ENCODE data around the gene USP17L18.
"Not testable (repeated sequence)": the region's sequence is repeated elsewhere in the genome, so short reads cannot be mapped to it uniquely, and the experiment has no call there.

Gene USP17L18

GRCh38 chr4:9247953-9248680 is at the start of gene USP17L18:
TSS of gene USP17L18 (plus strand) at chr4:9248630. CDS start at chr4:9248630, 0 bp downstream.
- H3K9me3 Mint-ChIP-seq; H3K27me3 Mint-ChIP-seq; H3K27ac Mint-ChIP-seq; H3K4me1 Mint-ChIP-seq (ENCODE audit: low read depth); H3K4me3 Mint-ChIP-seq; H3K36me3 Mint-ChIP-seq (ENCODE audit: low read depth): not testable (repeated sequence)

GRCh38 chr4:9210357-9210756 is 38.1 kb upstream of the USP17L18 start, which contains the start of gene USP17L10:
TSS of gene USP17L10 (plus strand) at chr4:9210657. CDS start at chr4:9210657, 0 bp downstream.
- not testable (repeated sequence) for H3K36me3 Mint-ChIP-seq (ENCODE audit: low read depth)

GRCh38 chr4:9214701-9215100 is 33.7 kb upstream of the USP17L18 start:
- not testable (repeated sequence) for H3K9me3 Mint-ChIP-seq; H3K27ac Mint-ChIP-seq; H3K4me1 Mint-ChIP-seq (ENCODE audit: low read depth); H3K27me3 Mint-ChIP-seq; H3K36me3 Mint-ChIP-seq (ENCODE audit: low read depth); H3K4me3 Mint-ChIP-seq

More at GRCh38 chr4:9210357-9210756, 38.1 kb upstream of the USP17L18 start, which contains the start of gene USP17L10:
- H3K4me3 Mint-ChIP-seq; H3K4me1 Mint-ChIP-seq (ENCODE audit: low read depth); H3K27me3 Mint-ChIP-seq; H3K9me3 Mint-ChIP-seq; H3K27ac Mint-ChIP-seq: not testable (repeated sequence)

- not testable (repeated sequence) for H3K9me3 Mint-ChIP-seq, H3K27ac Mint-ChIP-seq, H3K27me3 Mint-ChIP-seq
These were observed 33.3 kb upstream of the USP17L18 start, which contains the start of gene USP17L11 for GRCh38 chr4:9215105-9215504. TSS of gene USP17L11 (plus strand) at chr4:9215405. CDS start at chr4:9215405, 0 bp downstream.

GRCh38 chr4:9219852-9220251 is 28.6 kb upstream of the USP17L18 start, which contains the start of gene USP17L12:
TSS of gene USP17L12 (plus strand) at chr4:9220152. CDS start at chr4:9220152, 0 bp downstream.
- H3K36me3 Mint-ChIP-seq (ENCODE audit: low read depth); H3K9me3 Mint-ChIP-seq; H3K27ac Mint-ChIP-seq; H3K27me3 Mint-ChIP-seq; H3K4me1 Mint-ChIP-seq (ENCODE audit: low read depth); H3K4me3 Mint-ChIP-seq: not testable (repeated sequence)

More at GRCh38 chr4:9215105-9215504, 33.3 kb upstream of the USP17L18 start, which contains the start of gene USP17L11:
- H3K36me3 Mint-ChIP-seq (ENCODE audit: low read depth); H3K4me1 Mint-ChIP-seq (ENCODE audit: low read depth); H3K4me3 Mint-ChIP-seq: not testable (repeated sequence)

GRCh38 chr4:9224596-9224995 is 23.8 kb upstream of the USP17L18 start, which contains the start of gene USP17L13:
TSS of gene USP17L13 (plus strand) at chr4:9224896. CDS start at chr4:9224896, 0 bp downstream.
- H3K4me1 Mint-ChIP-seq (ENCODE audit: low read depth) = not testable (repeated sequence)

GRCh38 chr4:9230249-9230648 is 18.2 kb upstream of the USP17L18 start:
- H3K27ac Mint-ChIP-seq; H3K9me3 Mint-ChIP-seq; H3K27me3 Mint-ChIP-seq; H3K36me3 Mint-ChIP-seq (ENCODE audit: low read depth); H3K4me1 Mint-ChIP-seq (ENCODE audit: low read depth); H3K4me3 Mint-ChIP-seq: not testable (repeated sequence)

More at GRCh38 chr4:9224596-9224995, 23.8 kb upstream of the USP17L18 start, which contains the start of gene USP17L13:
- H3K27ac Mint-ChIP-seq; H3K36me3 Mint-ChIP-seq (ENCODE audit: low read depth); H3K27me3 Mint-ChIP-seq; H3K4me3 Mint-ChIP-seq; H3K9me3 Mint-ChIP-seq: not testable (repeated sequence)

GRCh38 chr4:9234085-9234484 is 14.3 kb upstream of the USP17L18 start, which contains the start of gene USP17L15:
TSS of gene USP17L15 (plus strand) at chr4:9234385. CDS start at chr4:9234385, 0 bp downstream.
- not testable (repeated sequence) for H3K27ac Mint-ChIP-seq, H3K9me3 Mint-ChIP-seq

GRCh38 chr4:9238461-9238860 is 10.0 kb upstream of the USP17L18 start:
- not testable (repeated sequence) for H3K27ac Mint-ChIP-seq; H3K36me3 Mint-ChIP-seq (ENCODE audit: low read depth); H3K9me3 Mint-ChIP-seq; H3K27me3 Mint-ChIP-seq; H3K4me1 Mint-ChIP-seq (ENCODE audit: low read depth); H3K4me3 Mint-ChIP-seq

More at GRCh38 chr4:9234085-9234484, 14.3 kb upstream of the USP17L18 start, which contains the start of gene USP17L15:
- H3K27me3 Mint-ChIP-seq; H3K36me3 Mint-ChIP-seq (ENCODE audit: low read depth); H3K4me1 Mint-ChIP-seq (ENCODE audit: low read depth); H3K4me3 Mint-ChIP-seq: not testable (repeated sequence)

- not testable (repeated sequence) for H3K27ac Mint-ChIP-seq; H3K36me3 Mint-ChIP-seq (ENCODE audit: low read depth); H3K4me3 Mint-ChIP-seq; H3K27me3 Mint-ChIP-seq; H3K9me3 Mint-ChIP-seq; H3K4me1 Mint-ChIP-seq (ENCODE audit: low read depth)
These were observed 4.9 kb upstream of the USP17L18 start, which contains the start of gene USP17L17 for GRCh38 chr4:9243579-9243978. TSS of gene USP17L17 (plus strand) at chr4:9243879. CDS start at chr4:9243879, 0 bp downstream.

GRCh38 chr4:9253078-9253477 is 4.6 kb downstream of the USP17L18 start, which contains the start of gene USP17L19:
TSS of gene USP17L19 (plus strand) at chr4:9253378. CDS start at chr4:9253378, 0 bp downstream.
- H3K27ac Mint-ChIP-seq; H3K4me3 Mint-ChIP-seq; H3K9me3 Mint-ChIP-seq; H3K27me3 Mint-ChIP-seq; H3K4me1 Mint-ChIP-seq (ENCODE audit: low read depth); H3K36me3 Mint-ChIP-seq (ENCODE audit: low read depth): not testable (repeated sequence)

- H3K27me3 Mint-ChIP-seq; H3K4me3 Mint-ChIP-seq; H3K27ac Mint-ChIP-seq; H3K4me1 Mint-ChIP-seq (ENCODE audit: low read depth); H3K9me3 Mint-ChIP-seq; H3K36me3 Mint-ChIP-seq (ENCODE audit: low read depth): not testable (repeated sequence)
These were observed 9.4 kb downstream of the USP17L18 start, which contains the start of gene USP17L20 for GRCh38 chr4:9257824-9258223. TSS of gene USP17L20 (plus strand) at chr4:9258124. CDS start at chr4:9258124, 0 bp downstream.

GRCh38 chr4:9262572-9262971 is 14.1 kb downstream of the USP17L18 start, which contains the start of gene USP17L21:
TSS of gene USP17L21 (plus strand) at chr4:9262872. CDS start at chr4:9262872, 0 bp downstream.
- H3K27ac Mint-ChIP-seq; H3K4me3 Mint-ChIP-seq; H3K36me3 Mint-ChIP-seq (ENCODE audit: low read depth); H3K4me1 Mint-ChIP-seq (ENCODE audit: low read depth); H3K27me3 Mint-ChIP-seq; H3K9me3 Mint-ChIP-seq: not testable (repeated sequence)

- H3K4me1 Mint-ChIP-seq (ENCODE audit: low read depth); H3K27me3 Mint-ChIP-seq; H3K36me3 Mint-ChIP-seq (ENCODE audit: low read depth); H3K9me3 Mint-ChIP-seq; H3K4me3 Mint-ChIP-seq; H3K27ac Mint-ChIP-seq: not testable (repeated sequence)
These were observed 18.9 kb downstream of the USP17L18 start, which contains the start of gene USP17L22 for GRCh38 chr4:9267319-9267718. TSS of gene USP17L22 (plus strand) at chr4:9267619. CDS start at chr4:9267619, 0 bp downstream.

GRCh38 chr4:9271719-9272118 is 23.3 kb downstream of the USP17L18 start:
- not testable (repeated sequence) for H3K4me3 Mint-ChIP-seq; H3K27me3 Mint-ChIP-seq; H3K4me1 Mint-ChIP-seq (ENCODE audit: low read depth); H3K9me3 Mint-ChIP-seq; H3K36me3 Mint-ChIP-seq (ENCODE audit: low read depth); H3K27ac Mint-ChIP-seq

Measured in stimulated activated naive CD8-positive, alpha-beta T cell treated with anti-CD3 and anti-CD28 coated beads, Interleukin-15, Interleukin-2, amounts not matched to agents 100 ng/mL and 50 ng/mL, for 24 hours (primary cell).